ENCODE measurements around the gene DNM3.

DNA sequence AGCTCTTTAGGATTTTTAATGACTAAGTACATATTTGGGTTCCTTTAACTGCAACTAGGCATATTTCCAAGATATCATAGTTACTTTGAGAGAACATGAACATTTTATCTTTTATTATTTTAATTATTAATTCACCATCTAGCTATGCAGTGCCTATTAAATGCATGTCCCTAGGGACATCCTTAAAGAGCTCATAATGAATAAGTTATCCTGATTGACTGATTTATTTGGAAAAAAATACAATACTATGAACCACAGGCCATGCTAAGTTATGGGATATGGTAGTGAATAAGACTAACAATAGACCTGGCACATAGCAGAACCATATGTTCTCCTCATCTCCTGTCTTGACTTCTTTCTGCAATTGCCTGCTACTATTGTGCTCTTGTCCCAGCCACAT is 562.8 kb downstream of the DNM3 start:
- TF ChIP-seq CTCF (IDR thresholded peaks at IDR 0.05; ENCODE audit: low read length): no peak
- TF ChIP-seq EZH2 (IDR thresholded peaks at IDR 0.05; ENCODE audit: borderline replicate concordance, low read length): no peak

All from OCI-LY1 (cell line).